ENCODE measurements around the gene ST14.

DNA sequence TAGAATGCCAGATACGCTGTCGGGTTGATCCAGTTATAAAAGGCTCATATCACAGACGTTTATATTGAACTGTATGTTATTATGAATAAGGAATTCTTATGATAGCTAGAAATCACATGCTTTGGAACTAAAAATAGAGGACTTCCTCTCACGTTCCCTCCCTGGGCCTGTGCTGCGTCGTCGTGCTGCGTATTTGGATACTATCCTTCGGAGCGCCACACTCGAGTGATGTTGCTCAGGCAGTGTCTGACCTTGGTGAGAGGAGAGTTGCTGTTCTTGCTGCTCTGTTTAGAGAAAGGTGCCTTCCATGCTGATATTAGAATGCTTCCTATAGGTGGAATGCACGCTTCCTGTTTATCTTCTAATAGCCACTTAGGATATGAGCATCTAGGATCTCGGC is 20.2 kb upstream of the ST14 start:
- TF ChIP-seq, protein P1, sequence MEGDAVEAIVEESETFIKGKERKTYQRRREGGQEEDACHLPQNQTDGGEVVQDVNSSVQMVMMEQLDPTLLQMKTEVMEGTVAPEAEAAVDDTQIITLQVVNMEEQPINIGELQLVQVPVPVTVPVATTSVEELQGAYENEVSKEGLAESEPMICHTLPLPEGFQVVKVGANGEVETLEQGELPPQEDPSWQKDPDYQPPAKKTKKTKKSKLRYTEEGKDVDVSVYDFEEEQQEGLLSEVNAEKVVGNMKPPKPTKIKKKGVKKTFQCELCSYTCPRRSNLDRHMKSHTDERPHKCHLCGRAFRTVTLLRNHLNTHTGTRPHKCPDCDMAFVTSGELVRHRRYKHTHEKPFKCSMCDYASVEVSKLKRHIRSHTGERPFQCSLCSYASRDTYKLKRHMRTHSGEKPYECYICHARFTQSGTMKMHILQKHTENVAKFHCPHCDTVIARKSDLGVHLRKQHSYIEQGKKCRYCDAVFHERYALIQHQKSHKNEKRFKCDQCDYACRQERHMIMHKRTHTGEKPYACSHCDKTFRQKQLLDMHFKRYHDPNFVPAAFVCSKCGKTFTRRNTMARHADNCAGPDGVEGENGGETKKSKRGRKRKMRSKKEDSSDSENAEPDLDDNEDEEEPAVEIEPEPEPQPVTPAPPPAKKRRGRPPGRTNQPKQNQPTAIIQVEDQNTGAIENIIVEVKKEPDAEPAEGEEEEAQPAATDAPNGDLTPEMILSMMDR (IDR thresholded peaks at IDR 0.05), result no peak
- TF ChIP-seq POLR2AphosphoS5 (IDR thresholded peaks at IDR 0.05), result no peak
- TF ChIP-seq EP300 (IDR thresholded peaks at IDR 0.05; ENCODE audit: low read depth), result no peak
- TF ChIP-seq POLR2A (IDR thresholded peaks at IDR 0.05), result no peak
